HEK293T (cell line): ENCODE measurements around the gene PPARA.
"Not testable (repeated sequence)": the region's sequence is repeated elsewhere in the genome, so short reads cannot be mapped to it uniquely, and the experiment has no call there.

Experiments
- CTCF ChIA-PET: fragments of 350-600 bp; formaldehyde crosslinking; extraction: SDS; loops from one replicate; lab custom pipeline; 2021; ENCODE audit warnings: antibody characterized with exemption, inconsistent platforms; lab: Yijun Ruan, JAX
- POLR2A ChIA-PET: fragments of 350-600 bp; formaldehyde crosslinking; extraction: SDS; loops from one replicate; lab custom pipeline; 2020; ENCODE audit warnings: antibody characterized with exemption, inconsistent platforms; lab: Yijun Ruan, JAX
- DNase-seq: peaks from one replicate; pipeline ENCODE4 v3.0.0; 2012; ENCODE audit warnings: mixed read lengths; ENCODE audit errors: extremely low spot score
- ARNT ChIP-seq: fragments of 450-650 bp; IDR thresholded peaks from 2 replicates; pipeline ENCODE4 v1.6.1; 2017; ENCODE audit warnings: mild to moderate bottlenecking
- BHLHE40 ChIP-seq: fragments of 450-650 bp; IDR thresholded peaks from 2 replicates; pipeline ENCODE4 v1.6.1; 2016; ENCODE audit warnings: mild to moderate bottlenecking, moderate library complexity, borderline replicate concordance
- CTBP1 ChIP-seq: fragments of 450-650 bp; IDR thresholded peaks from 2 replicates; pipeline ENCODE4 v1.6.1; 2016; ENCODE audit warnings: borderline replicate concordance
- ELF4 ChIP-seq: fragments of 450-650 bp; IDR thresholded peaks from 2 replicates; pipeline ENCODE4 v1.6.1; 2017; ENCODE audit warnings: antibody characterized with exemption
- FOXA1 ChIP-seq: fragments of 450-650 bp; IDR thresholded peaks from 2 replicates; pipeline ENCODE4 v1.6.1; 2016; ENCODE audit warnings: mild to moderate bottlenecking
- FOXK2 ChIP-seq: fragments of 450-650 bp; IDR thresholded peaks from 2 replicates; pipeline ENCODE4 v1.6.1; 2016; ENCODE audit warnings: mild to moderate bottlenecking
- FOXM1 ChIP-seq: fragments of 450-650 bp; IDR thresholded peaks from 2 replicates; pipeline ENCODE4 v1.6.1; 2017; ENCODE audit warnings: mild to moderate bottlenecking, borderline replicate concordance
- HDGF ChIP-seq: fragments of 450-650 bp; IDR thresholded peaks from 2 replicates; pipeline ENCODE4 v1.6.1; 2017; ENCODE audit warnings: antibody characterized with exemption, borderline replicate concordance
- L3MBTL2 ChIP-seq: fragments of 450-650 bp; conservative IDR thresholded peaks from 2 replicates; pipeline ENCODE4 v1.6.1; 2016; ENCODE audit warnings: mild to moderate bottlenecking
- LEF1 ChIP-seq: fragments of 450-650 bp; IDR thresholded peaks from 2 replicates; pipeline ENCODE4 v1.6.1; 2017; ENCODE audit warnings: mild to moderate bottlenecking, borderline replicate concordance
- NFRKB ChIP-seq: fragments of 450-650 bp; IDR thresholded peaks from 2 replicates; pipeline ENCODE4 v1.6.1; 2016; ENCODE audit warnings: mild to moderate bottlenecking, moderate library complexity
- PKNOX1 ChIP-seq: fragments of 450-650 bp; IDR thresholded peaks from 2 replicates; pipeline ENCODE4 v1.6.1; 2016
- SP1 ChIP-seq: fragments of 450-650 bp; IDR thresholded peaks from 2 replicates; pipeline ENCODE4 v1.6.1; 2017
- SUZ12 ChIP-seq: fragments of 450-650 bp; IDR thresholded peaks from 2 replicates; pipeline ENCODE4 v1.6.1; 2016; ENCODE audit warnings: mild to moderate bottlenecking
- TARDBP ChIP-seq: fragments of 450-650 bp; IDR thresholded peaks from 2 replicates; pipeline ENCODE4 v1.6.1; 2016
- ZNF384 ChIP-seq: fragments of 450-650 bp; IDR thresholded peaks from 2 replicates; pipeline ENCODE4 v1.6.1; 2016

Gene PPARA

GRCh38 chr22:46136486-46137217 lies 13.7 kb upstream of the PPARA start:
- TF ChIP-seq LEF1 (no peak), ELF4 (no peak), SP1 (no peak), SUZ12 (no peak), FOXM1 (no peak), L3MBTL2 (no peak), FOXA1 (no peak), ZNF384 (no peak), NFRKB (no peak)
- DNase-seq = no peak
- POLR2A ChIA-PET = no interaction called here
- CTCF ChIA-PET = no interaction called here

- POLR2A ChIA-PET = no interaction called here
- CTCF ChIA-PET = no interaction called here
- no peak for DNase-seq
- TF ChIP-seq L3MBTL2 = no peak
- no peak for TF ChIP-seq ARNT
- TF ChIP-seq ELF4 = no peak
- no peak for TF ChIP-seq TARDBP
- TF ChIP-seq LEF1 = no peak
- no peak for TF ChIP-seq SP1
- TF ChIP-seq ZNF384 = no peak
- TF ChIP-seq BHLHE40 = no peak
- no peak for TF ChIP-seq HDGF
- no peak for TF ChIP-seq FOXA1
- TF ChIP-seq SUZ12 = no peak
- TF ChIP-seq FOXM1 = no peak
- no peak for TF ChIP-seq NFRKB
- no peak for TF ChIP-seq FOXK2
- TF ChIP-seq CTBP1 = no peak
- TF ChIP-seq PKNOX1 = no peak
Measured at GRCh38 chr22:46137218-46137766, 13.0 kb upstream of the PPARA start.

GRCh38 chr22:46138058-46138797 lies 12.1 kb upstream of the PPARA start:
- POLR2A ChIA-PET = no interaction called here
- TF ChIP-seq FOXM1 = no peak
- no peak for TF ChIP-seq HDGF
- TF ChIP-seq BHLHE40 = no peak
- TF ChIP-seq TARDBP = no peak
- TF ChIP-seq ZNF384 = no peak
- TF ChIP-seq ARNT = no peak

GRCh38 chr22:46139417-46139816 lies 10.9 kb upstream of the PPARA start:
- CTCF ChIA-PET, DNase-seq, POLR2A ChIA-PET: not testable (repeated sequence)

More at GRCh38 chr22:46138058-46138797, 12.1 kb upstream of the PPARA start:
- no peak for DNase-seq
- CTCF ChIA-PET = no interaction called here

- DNase-seq = no peak
- POLR2A ChIA-PET = no interaction called here
- CTCF ChIA-PET = no interaction called here
- TF ChIP-seq CTBP1 (no peak), SP1 (no peak), LEF1 (no peak), FOXM1 (no peak), ARNT (no peak), ZNF384 (no peak), BHLHE40 (no peak), ELF4 (no peak), L3MBTL2 (no peak), HDGF (no peak), FOXA1 (no peak), FOXK2 (no peak), TARDBP (no peak), NFRKB (no peak), SUZ12 (no peak)
Measured at GRCh38 chr22:46139895-46140350, 10.4 kb upstream of the PPARA start.

- no peak for DNase-seq
- ChIA-PET POLR2A (interaction anchor here (1.2 kb wide), 1 partner anchor 155 kb away, joined by 4 read pairs; no protein-coding TSS in a partner anchor), CTCF (no interaction called here)
- no peak for TF ChIP-seq ZNF384
Measured at GRCh38 chr22:46140989-46141928, 9.1 kb upstream of the PPARA start.
